A549 (cell line): ENCODE measurements around the gene SMIM15. TPM values are rescaled to one million over a fixed set of nuclear protein-coding genes. Genes with fewer than 3 reads are reported as not detected.

Experiments used
- ATAC-seq, 2 experiments: fragments of 200-7000 bp in 1 of 2; fragments of >200 bp in 1 of 2; cut with Nextera tagmentation in 1 of 2; cut with Tn5 transposase in 1 of 2; 3 replicates each; pipeline versions ENCODE4 v1.8.0 to v1.9.1; 2018 to 2020; ENCODE audit warnings: mild to moderate bottlenecking in 1 of 2, moderate library complexity in 1 of 2
- CTCF ChIA-PET: fragments of 300-600 bp; sonication (Branson Sonifier 250); formaldehyde crosslinking; extraction: SDS; loops from one replicate; lab custom pipeline; 2021; ENCODE audit warnings: antibody characterized with exemption, inconsistent platforms; lab: Yijun Ruan, JAX
- POLR2A ChIA-PET: fragments of 350-600 bp; formaldehyde crosslinking; extraction: SDS; loops from one replicate; lab custom pipeline; 2021; ENCODE audit warnings: antibody characterized with exemption, inconsistent platforms; lab: Yijun Ruan, JAX
- DNase-seq, 2 experiments: peaks; one replicate each; pipeline versions ENCODE4 v3.0.0 to v3.0.0-alpha.2; 2011 to 2016; ENCODE audit warnings: low read depth in 1 of 2, low spot score in 1 of 2
- FAIRE-seq: peaks from 2 replicates; lab custom pipeline; 2011; peaks lifted over from hg19 to GRCh38; lab: Jason Lieb, UNC
- H3K27ac ChIP-seq, 2 experiments: fragments of >200 bp; sonication (Bioruptor Twin); formaldehyde crosslinking; 3 replicates each; pipeline ENCODE4 v1.5.1; 2016 to 2017
- H3K4me1 ChIP-seq: fragments of >200 bp; sonication (Bioruptor Twin); formaldehyde crosslinking; 3 replicates; pipeline ENCODE4 v1.6.1; 2016
- H3K4me2 ChIP-seq: fragments of >200 bp; sonication (Bioruptor Twin); formaldehyde crosslinking; 3 replicates; pipeline ENCODE4 v1.6.1; 2016
- H3K4me3 ChIP-seq: fragments of >200 bp; sonication (Bioruptor Twin); formaldehyde crosslinking; 3 replicates; pipeline ENCODE4 v1.5.1; 2016
- H3K9me3 ChIP-seq: fragments of >200 bp; sonication (Bioruptor Twin); formaldehyde crosslinking; 3 replicates; pipeline ENCODE4 v1.6.1; 2016
- BCL3 ChIP-seq: fragments of >200 bp; sonication (Bioruptor Twin); formaldehyde crosslinking; IDR thresholded peaks from 3 replicates; pipeline ENCODE4 v1.6.1; 2016
- CHD2 ChIP-seq: fragments of 150-350 bp; IDR thresholded peaks from 2 replicates; pipeline ENCODE4 v1.6.1; 2014; ENCODE audit warnings: low read length; ENCODE audit not compliant: partially characterized antibody
- EHMT2 ChIP-seq: fragments of 200-600 bp; sonication (generic); IDR thresholded peaks from 2 replicates; pipeline ENCODE4 v1.6.1; 2016; ENCODE audit warnings: antibody characterized with exemption, low read depth, mild to moderate bottlenecking, moderate library complexity
- HES2 ChIP-seq: fragments of >200 bp; sonication (Bioruptor Twin); formaldehyde crosslinking; IDR thresholded peaks from 2 replicates; pipeline ENCODE4 v1.6.1; 2016
- HEYL ChIP-seq: fragments of 250-450 bp; sonication (Bioruptor Pico); IDR thresholded peaks from 2 replicates; pipeline ENCODE4 v1.8.0; 2021; ENCODE audit warnings: mild to moderate bottlenecking, moderate library complexity
- HOXB13 ChIP-seq: fragments of 250-450 bp; sonication (Bioruptor Pico); IDR thresholded peaks from 2 replicates; pipeline ENCODE4 v1.5.0; 2020; ENCODE audit warnings: low read depth, mild to moderate bottlenecking, moderate library complexity
- HOXB5 ChIP-seq: fragments of 250-450 bp; sonication (Bioruptor Pico); IDR thresholded peaks from 2 replicates; pipeline ENCODE4 v1.5.0; 2020; ENCODE audit warnings: mild to moderate bottlenecking, moderate library complexity
- MAZ ChIP-seq: fragments of 150-350 bp; IDR thresholded peaks from 2 replicates; pipeline ENCODE4 v1.6.1; 2014; ENCODE audit warnings: antibody characterized with exemption, low read depth, low read length, borderline replicate concordance
- NFE2L2 ChIP-seq: fragments of 150-350 bp; conservative IDR thresholded peaks from 2 replicates; pipeline ENCODE4 v1.6.1; 2014; ENCODE audit warnings: low read length
- RAD21 ChIP-seq, 2 experiments: fragments of >200 bp in 1 of 2; sonication (Bioruptor Twin) in 1 of 2; formaldehyde crosslinking in 1 of 2; IDR thresholded peaks in 1 of 2; conservative IDR thresholded peaks in 1 of 2; 2 replicates in 1 of 2; 3 replicates in 1 of 2; pipeline ENCODE4 v1.6.1; 2012 to 2018; ENCODE audit warnings: inconsistent platforms in 1 of 2
- RCOR1 ChIP-seq: fragments of 150-350 bp; IDR thresholded peaks from 2 replicates; pipeline ENCODE4 v1.6.1; 2014; ENCODE audit warnings: antibody characterized with exemption, low read length, low read depth
- REST ChIP-seq: fragments of 200-600 bp; sonication (generic); IDR thresholded peaks from 2 replicates; pipeline ENCODE4 v1.6.1; 2016; ENCODE audit warnings: antibody characterized with exemption, mild to moderate bottlenecking, moderate library complexity
- SREBF2 ChIP-seq: fragments of 450-650 bp; IDR thresholded peaks from 2 replicates; pipeline ENCODE4 v1.6.1; 2014; ENCODE audit warnings: mild to moderate bottlenecking, moderate library complexity
- TFCP2L1 ChIP-seq: fragments of 250-450 bp; sonication (Bioruptor Pico); IDR thresholded peaks from 2 replicates; pipeline ENCODE4 v1.5.0; 2021; ENCODE audit warnings: mild to moderate bottlenecking
- TP53 ChIP-seq: fragments of 250-450 bp; sonication (Bioruptor Pico); IDR thresholded peaks from 2 replicates; pipeline ENCODE4 v1.5.0; 2021; ENCODE audit warnings: mild to moderate bottlenecking, moderate library complexity
- ZC3H11A ChIP-seq: fragments of 450-650 bp; IDR thresholded peaks from 2 replicates; pipeline ENCODE4 v1.6.1; 2014; ENCODE audit warnings: antibody characterized with exemption, mild to moderate bottlenecking
- WGBS: methylation state at CpG from one replicate; pipeline ENCODE4 v1.1.6; 2017; ENCODE audit errors: missing lambda C conversion rate; 5-methylcytosine and 5-hydroxymethylcytosine counted together
- polyA plus RNA-seq, 4 experiments: library from polyadenylated mRNA; depleted of rRNA in 3 of 4; stranded (reverse); fragments of >200 nt; fragmentation: RNase III in 1 of 4; extraction: RNeasy Plus Mini Kit Qiagen cat#74134 plus additional on column Dnase treatment in 1 of 4; gene quantifications; 2 replicates in 3 of 4; 3 replicates in 1 of 4; pipeline ENCODE4 v1.2.3, GENCODE V29; 2011 to 2017
- TF ChIP-seq, protein P1 (sequence below): IDR thresholded peaks from 2 replicates; pipeline ENCODE4 v1.6.1; 2012; ENCODE audit warnings: low read depth, borderline replicate concordance

Gene SMIM15
- polyA plus RNA-seq, 2 of the 4 experiments (the other 2 are of a cell fraction), result 58.0 to 131 TPM

GRCh38 chr5:61151893-61152292, 10.4 kb downstream of the SMIM15 start (continued):
- TF ChIP-seq REST, result no peak
- no peak for TF ChIP-seq BCL3
- TF ChIP-seq RAD21 (conservative IDR thresholded peaks at IDR 0.05 in 1 of 2, IDR thresholded peaks at IDR 0.05 in 1 of 2), result no peak
- no peak for TF ChIP-seq CHD2
- no peak for TF ChIP-seq HOXB5 (CRISPR knock-in tag)
- no peak for TF ChIP-seq MAZ
- TF ChIP-seq NFE2L2, result no peak
- TF ChIP-seq ZC3H11A, result no peak
- TF ChIP-seq, all 56 proteins: peak for 0

DNA sequence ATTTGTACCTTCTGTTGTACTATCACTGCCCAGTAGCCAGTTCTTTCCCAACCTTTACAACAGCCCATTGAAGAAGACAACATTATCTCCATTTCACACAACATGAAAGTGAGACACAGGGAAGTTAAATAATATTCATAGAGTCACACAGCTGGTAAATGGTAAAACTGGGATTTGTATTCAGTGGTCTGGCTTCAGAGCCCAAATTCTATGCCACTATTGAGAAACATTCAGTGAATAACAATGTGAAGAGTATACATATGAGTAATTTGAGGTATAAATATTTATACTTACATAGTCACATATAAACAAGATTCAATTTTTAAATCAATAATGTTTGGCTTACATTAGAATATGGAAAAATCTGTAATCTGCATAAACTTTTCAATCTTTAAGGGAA, 13.8 kb downstream of the SMIM15 start:
- no peak overlapping the region for H3K27ac ChIP-seq
- TF ChIP-seq HES2, result no peak
- TF ChIP-seq SREBF2, result no peak
- no peak for TF ChIP-seq HOXB13
- TF ChIP-seq TFCP2L1 (CRISPR knock-in tag), result no peak
- no peak for TF ChIP-seq HEYL (CRISPR knock-in tag)
- TF ChIP-seq EHMT2, result no peak
- TF ChIP-seq MAZ, result no peak
- no peak for TF ChIP-seq RCOR1
- no peak for FAIRE-seq
- ChIA-PET POLR2A (no interaction called here), CTCF (no interaction called here)
- no peaks in the 10 kb centered on the region for H3K9me3 ChIP-seq
- no peaks in the 10 kb centered on the region for H3K4me1 ChIP-seq
- H3K4me3 ChIP-seq, result no peak overlapping the region
- ATAC-seq, result no peak
- DNase-seq, result no peak
- no peak overlapping the region for H3K4me2 ChIP-seq

GRCh38 chr5:61142811-61143210, 19.5 kb downstream of the SMIM15 start:
- H3K4me2 ChIP-seq, result no peak overlapping the region
- FAIRE-seq, result no peak
- no peaks in the 10 kb centered on the region for H3K4me1 ChIP-seq
- no peak for DNase-seq
- H3K27ac ChIP-seq, result no peak overlapping the region
- no peaks in the 10 kb centered on the region for H3K9me3 ChIP-seq
- ChIA-PET CTCF (no interaction called here), POLR2A (no interaction called here)
- TF ChIP-seq HEYL (CRISPR knock-in tag) (no peak), TP53 (no peak), HOXB13 (no peak)
- TF ChIP-seq, protein P1, sequence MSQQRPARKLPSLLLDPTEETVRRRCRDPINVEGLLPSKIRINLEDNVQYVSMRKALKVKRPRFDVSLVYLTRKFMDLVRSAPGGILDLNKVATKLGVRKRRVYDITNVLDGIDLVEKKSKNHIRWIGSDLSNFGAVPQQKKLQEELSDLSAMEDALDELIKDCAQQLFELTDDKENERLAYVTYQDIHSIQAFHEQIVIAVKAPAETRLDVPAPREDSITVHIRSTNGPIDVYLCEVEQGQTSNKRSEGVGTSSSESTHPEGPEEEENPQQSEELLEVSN, result no peak
- WGBS, result 59% methylated on average over 3 of the region's 3 CpGs
- no peak overlapping the region for H3K4me3 ChIP-seq
- no peak for ATAC-seq
